Umbilical cord (tissue), 2 donors: ENCODE results near the gene ABCA6. TPM values are rescaled to one million over a fixed set of nuclear protein-coding genes. Genes with fewer than 3 reads are reported as not detected.
"Not testable (repeated sequence)": the region's sequence is repeated elsewhere in the genome, so short reads cannot be mapped to it uniquely, and the experiment has no call there.

Source experiments
- DNase-seq: peaks from one replicate; pipeline ENCODE4 v3.0.0-alpha.2; 2015; ENCODE audit warnings: low spot score
- total RNA-seq: library from RNA; depleted of rRNA; stranded (reverse); fragments of >200 nt; gene quantifications from one replicate; pipeline ENCODE4 v1.2.3, GENCODE V29; 2014; ENCODE audit warnings: low replicate concordance; ENCODE audit not compliant: insufficient read depth

The ABCA6 gene
- total RNA-seq = 17.1 TPM

- DNase-seq = peak; percentile 2
These were observed at the start of gene ABCA6 for GRCh38 chr17:69141431-69142174. TSS of gene ABCA6 (minus strand) at chr17:69141895. CDS start at chr17:69140703, 1,192 bp downstream.

GRCh38 chr17:69188796-69189195 is 47.1 kb upstream of the ABCA6 start:
- no peak for DNase-seq

- no peak for DNase-seq
These were observed 46.4 kb upstream of the ABCA6 start for GRCh38 chr17:69188064-69188463.

- DNase-seq = no peak
These were observed 45.6 kb upstream of the ABCA6 start for GRCh38 chr17:69187294-69187693.

- peak; percentile 8 for DNase-seq
These were observed 37.7 kb upstream of the ABCA6 start for GRCh38 chr17:69179227-69179952.

GRCh38 chr17:69176457-69176795 is 34.7 kb upstream of the ABCA6 start:
- DNase-seq = no peak

- DNase-seq = no peak
These were observed 34.1 kb upstream of the ABCA6 start for GRCh38 chr17:69175625-69176456.

GRCh38 chr17:69175262-69175624 is 33.5 kb upstream of the ABCA6 start:
- no peak for DNase-seq

- no peak for DNase-seq
These were observed 31.4 kb upstream of the ABCA6 start for GRCh38 chr17:69173118-69173517.

GRCh38 chr17:69170377-69170776 is 28.7 kb upstream of the ABCA6 start:
- DNase-seq = peak; percentile 9

- not testable (repeated sequence) for DNase-seq
These were observed 26.9 kb upstream of the ABCA6 start for GRCh38 chr17:69168642-69169041.

- DNase-seq = no peak
These were observed 25.3 kb upstream of the ABCA6 start for GRCh38 chr17:69166957-69167356.

- DNase-seq = no peak
These were observed 22.5 kb upstream of the ABCA6 start for GRCh38 chr17:69164206-69164605.

- DNase-seq = no peak
These were observed 17.7 kb upstream of the ABCA6 start for GRCh38 chr17:69159418-69159817.

GRCh38 chr17:69154267-69154666 is 12.6 kb upstream of the ABCA6 start:
- DNase-seq = no peak

- DNase-seq = no peak
These were observed 8.6 kb upstream of the ABCA6 start for GRCh38 chr17:69150333-69150732.

- DNase-seq = no peak
These were observed 5.8 kb upstream of the ABCA6 start for GRCh38 chr17:69147460-69147859.

- no peak for DNase-seq
These were observed 2.9 kb upstream of the ABCA6 start for GRCh38 chr17:69144331-69145255.

- no peak for DNase-seq
These were observed 2.1 kb upstream of the ABCA6 start for GRCh38 chr17:69143683-69144231.

GRCh38 chr17:69143151-69143550 is 1.5 kb upstream of the ABCA6 start:
- no peak for DNase-seq
